ENCODE results near the gene PHF12. TPM values are rescaled to one million over a fixed set of nuclear protein-coding genes. Genes with fewer than 3 reads are reported as not detected.
A peak's percentile ranks its signal among the peaks of the same experiment; 100 is the strongest.

PHF12 gene
- total RNA-seq, 1 experiment from 2014 or later: 36.0 TPM

- intact Hi-C loops (cut with micrococcal nuclease; ENCODE audit: unreplicated experiment): no loop called here
- H3K36me3 ChIP-seq (ENCODE audit: low read depth): peaks cover 84% of the 10 kb centered on the region
- CTCF ChIA-PET: interaction anchor here (1.0 to 1.3 kb wide), 2 partner anchors 190 to 201 kb away, joined by 3 to 4 read pairs; no protein-coding TSS in a partner anchor
Measured at GRCh38 chr17:28916302-28916934, 34.9 kb downstream of the PHF12 start.

GRCh38 chr17:28912938-28913333 is 38.4 kb downstream of the PHF12 start:
- Histone ChIP-seq H3K9me3 (ENCODE audit: insufficient read depth, low read depth) (no peaks in the 10 kb centered on the region), H3K36me3 (ENCODE audit: low read depth) (peaks cover 66% of the 10 kb centered on the region), H3K4me1 (replicated peaks; ENCODE audit: insufficient read depth) (no peaks in the 10 kb centered on the region), H3K9me2 (ENCODE audit: insufficient read depth) (no peaks in the 10 kb centered on the region), H3K4me2 (no peak overlapping the region), H4K20me1 (ENCODE audit: insufficient read depth) (no peaks in the 10 kb centered on the region), H3K27me3 (ENCODE audit: insufficient read depth, low read depth) (no peaks in the 10 kb centered on the region), H2AFZ (no peak overlapping the region), H3F3A (ENCODE audit: insufficient read depth, low read depth) (peaks cover 37% of the 10 kb centered on the region; the same call in 1 of the 2 replicates), H3K4me3 (no peak overlapping the region), H3K27ac (no peak overlapping the region), H3K79me2 (ENCODE audit: low read depth) (no peaks in the 10 kb centered on the region)
- intact Hi-C loops (cut with micrococcal nuclease; ENCODE audit: unreplicated experiment): no loop called here
- ChIA-PET POLR2A (ENCODE audit: unreplicated experiment) (interaction anchor here (0.6 kb wide), 1 partner anchor 193 kb away, joined by 4 read pairs; the partner anchor contains the start of gene RPL23A), CTCF (no interaction called here)
- TF ChIP-seq CTCF (conservative IDR thresholded peaks at IDR 0.05) (no peak), EZH2 (IDR thresholded peaks at IDR 0.05; ENCODE audit: low read depth) (no peak)
- BruUV-seq (replicated peaks): no TSS peak
- no peak for DNase-seq

More at GRCh38 chr17:28916302-28916934, 34.9 kb downstream of the PHF12 start:
- Histone ChIP-seq H3K79me2 (ENCODE audit: low read depth) (peaks cover under 1% of the 10 kb centered on the region; the same call in 1 of the 2 replicates), H4K20me1 (ENCODE audit: insufficient read depth) (peaks cover 9% of the 10 kb centered on the region; the same call in 1 of the 2 replicates), H3K27me3 (ENCODE audit: insufficient read depth, low read depth) (no peaks in the 10 kb centered on the region), H3K4me3 (no peak overlapping the region), H2AFZ (no peak overlapping the region), H3F3A (ENCODE audit: insufficient read depth, low read depth) (peaks cover 45% of the 10 kb centered on the region; the same call in 1 of the 2 replicates), H3K9me2 (ENCODE audit: insufficient read depth) (no peaks in the 10 kb centered on the region), H3K27ac (no peak overlapping the region), H3K4me1 (replicated peaks; ENCODE audit: insufficient read depth) (no peaks in the 10 kb centered on the region), H3K4me2 (no peak overlapping the region), H3K9me3 (ENCODE audit: insufficient read depth, low read depth) (no peaks in the 10 kb centered on the region)
- no peak for TF ChIP-seq EZH2 (IDR thresholded peaks at IDR 0.05; ENCODE audit: low read depth)
- peak; percentile 77 for TF ChIP-seq CTCF (conservative IDR thresholded peaks at IDR 0.05)
- POLR2A ChIA-PET (ENCODE audit: unreplicated experiment): no interaction called here
- no TSS peak for BruUV-seq (replicated peaks)
- peak in 1 of 2 experiments; percentile 16 for DNase-seq

- POLR2A ChIA-PET (ENCODE audit: unreplicated experiment): interaction anchor here (0.6 kb wide), 1 partner anchor 193 kb away, joined by 4 read pairs; the partner anchor contains the start of gene RPL23A
- H3K9me2 ChIP-seq (ENCODE audit: insufficient read depth): no peaks in the 10 kb centered on the region
- no TSS peak for BruUV-seq (replicated peaks)
- CTCF ChIA-PET: no interaction called here
- DNase-seq: no peak
- TF ChIP-seq EZH2 (IDR thresholded peaks at IDR 0.05; ENCODE audit: low read depth) (no peak), CTCF (conservative IDR thresholded peaks at IDR 0.05) (no peak; the same call in 1 of the 2 replicates)
- no peak overlapping the region for H2AFZ ChIP-seq
- no peak overlapping the region for H3K4me3 ChIP-seq
- H3K79me2 ChIP-seq (ENCODE audit: low read depth): no peaks in the 10 kb centered on the region
- peaks cover 39% of the 10 kb centered on the region; the same call in 1 of the 2 replicates for H3F3A ChIP-seq (ENCODE audit: insufficient read depth, low read depth)
- peaks cover 61% of the 10 kb centered on the region for H3K36me3 ChIP-seq (ENCODE audit: low read depth)
- H3K4me2 ChIP-seq: no peak overlapping the region
- H3K27me3 ChIP-seq (ENCODE audit: insufficient read depth, low read depth): no peaks in the 10 kb centered on the region
- H3K9me3 ChIP-seq (ENCODE audit: insufficient read depth, low read depth): no peaks in the 10 kb centered on the region
- no peak overlapping the region for H3K27ac ChIP-seq
- intact Hi-C loops (cut with micrococcal nuclease; ENCODE audit: unreplicated experiment): no loop called here
- H3K4me1 ChIP-seq (replicated peaks; ENCODE audit: insufficient read depth): no peaks in the 10 kb centered on the region
- no peaks in the 10 kb centered on the region for H4K20me1 ChIP-seq (ENCODE audit: insufficient read depth)
Measured at GRCh38 chr17:28912281-28912937, 38.9 kb downstream of the PHF12 start.
